Mesothelial cell of epicardium (in vitro differentiated cells): ENCODE results near the gene CHMP4A. TPM values are rescaled to one million over a fixed set of nuclear protein-coding genes. Genes with fewer than 3 reads are reported as not detected.
A peak's percentile ranks its signal among the peaks of the same experiment; 100 is the strongest.

ENCODE experiments used
- DNase-seq, 2 experiments: peaks; one replicate each; pipeline ENCODE4 v3.0.0; 2021; ENCODE audit warnings: low spot score in 2 of 2; ENCODE audit not compliant: unreplicated experiment in 2 of 2
- H3K27ac Mint-ChIP-seq: 2 replicates; pipeline ENCODE4 v1.8.0; 2021; ENCODE audit warnings: mixed read lengths
- H3K27me3 Mint-ChIP-seq: 2 replicates; pipeline ENCODE4 v1.8.0; 2021; ENCODE audit warnings: low read depth, mixed read lengths
- H3K36me3 Mint-ChIP-seq: 2 replicates; pipeline ENCODE4 v1.8.0; 2021; ENCODE audit warnings: mixed read lengths
- H3K4me1 Mint-ChIP-seq: 2 replicates; pipeline ENCODE4 v1.8.0; 2021; ENCODE audit warnings: mixed read lengths
- H3K4me3 Mint-ChIP-seq: 2 replicates; pipeline ENCODE4 v1.8.0; 2021; ENCODE audit warnings: mild to moderate bottlenecking, moderate library complexity, mixed read lengths
- H3K9me3 Mint-ChIP-seq: 2 replicates; pipeline ENCODE4 v1.8.0; 2021; ENCODE audit warnings: mixed read lengths
- total RNA-seq: library from RNA; stranded (reverse); gene quantifications from 3 replicates; pipeline ENCODE4 v1.2.1, GENCODE V29; 2021
- TF ChIP-seq, protein P1 (sequence below): fragments of 200-600 bp; sonication (generic); IDR thresholded peaks from one replicate; pipeline ENCODE4 v1.5.0; 2021; ENCODE audit warnings: antibody characterized with exemption; ENCODE audit not compliant: unreplicated experiment

Gene CHMP4A
- total RNA-seq, 1 donor from 2014 or later, result 48.0 TPM

DNA sequence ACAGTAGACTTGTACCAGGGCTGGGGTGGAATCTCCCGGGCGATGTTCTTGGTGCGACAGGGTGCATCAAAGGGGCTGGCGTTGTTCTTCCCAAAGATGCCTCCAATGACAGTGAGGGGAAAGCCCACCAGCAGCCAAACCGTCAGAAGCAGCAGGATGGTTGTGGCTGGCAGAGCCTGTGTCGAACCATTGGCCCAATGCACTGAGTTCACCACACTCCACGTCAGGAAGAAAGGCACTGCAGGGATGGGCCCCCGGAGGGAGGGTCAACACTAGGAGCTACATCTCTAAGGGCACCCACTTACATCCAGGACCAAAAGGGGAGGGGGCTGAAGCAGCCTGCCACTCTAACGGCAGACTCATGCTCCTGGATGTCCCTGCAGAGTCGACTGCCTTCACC is 22.9 kb downstream of the CHMP4A start:
- no peak for DNase-seq
- TF ChIP-seq, protein P1, sequence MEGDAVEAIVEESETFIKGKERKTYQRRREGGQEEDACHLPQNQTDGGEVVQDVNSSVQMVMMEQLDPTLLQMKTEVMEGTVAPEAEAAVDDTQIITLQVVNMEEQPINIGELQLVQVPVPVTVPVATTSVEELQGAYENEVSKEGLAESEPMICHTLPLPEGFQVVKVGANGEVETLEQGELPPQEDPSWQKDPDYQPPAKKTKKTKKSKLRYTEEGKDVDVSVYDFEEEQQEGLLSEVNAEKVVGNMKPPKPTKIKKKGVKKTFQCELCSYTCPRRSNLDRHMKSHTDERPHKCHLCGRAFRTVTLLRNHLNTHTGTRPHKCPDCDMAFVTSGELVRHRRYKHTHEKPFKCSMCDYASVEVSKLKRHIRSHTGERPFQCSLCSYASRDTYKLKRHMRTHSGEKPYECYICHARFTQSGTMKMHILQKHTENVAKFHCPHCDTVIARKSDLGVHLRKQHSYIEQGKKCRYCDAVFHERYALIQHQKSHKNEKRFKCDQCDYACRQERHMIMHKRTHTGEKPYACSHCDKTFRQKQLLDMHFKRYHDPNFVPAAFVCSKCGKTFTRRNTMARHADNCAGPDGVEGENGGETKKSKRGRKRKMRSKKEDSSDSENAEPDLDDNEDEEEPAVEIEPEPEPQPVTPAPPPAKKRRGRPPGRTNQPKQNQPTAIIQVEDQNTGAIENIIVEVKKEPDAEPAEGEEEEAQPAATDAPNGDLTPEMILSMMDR, result no peak
- H3K4me3 Mint-ChIP-seq, result no peak overlapping the region
- H3K36me3 Mint-ChIP-seq, result peaks cover 20% of the 10 kb centered on the region
- no peaks in the 10 kb centered on the region for H3K9me3 Mint-ChIP-seq
- no peak overlapping the region for H3K27ac Mint-ChIP-seq
- peaks cover 28% of the 10 kb centered on the region for H3K4me1 Mint-ChIP-seq
- H3K27me3 Mint-ChIP-seq, result no peaks in the 10 kb centered on the region

DNA sequence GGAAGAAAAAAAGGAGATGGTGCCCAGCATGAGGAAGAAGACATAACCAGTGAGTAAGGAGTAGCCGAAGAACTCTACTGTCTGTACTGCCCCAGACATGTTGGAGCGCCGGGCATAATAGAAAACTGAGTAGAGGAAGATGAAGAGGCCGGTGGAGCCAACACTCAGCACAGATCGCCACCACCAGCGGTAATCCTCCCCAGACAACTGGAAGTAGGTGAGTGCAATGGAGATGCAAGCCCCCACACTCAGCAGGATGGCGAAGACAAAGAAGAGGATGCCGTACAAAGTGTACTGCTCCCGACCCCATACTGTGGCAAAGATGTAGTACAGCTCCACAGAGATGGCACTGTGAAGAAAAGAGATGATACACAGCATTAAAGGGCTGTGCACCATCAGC is 23.8 kb downstream of the CHMP4A start:
- DNase-seq, result no peak
- peaks cover 23% of the 10 kb centered on the region for H3K4me1 Mint-ChIP-seq
- H3K27me3 Mint-ChIP-seq, result no peaks in the 10 kb centered on the region
- peaks cover 20% of the 10 kb centered on the region for H3K36me3 Mint-ChIP-seq
- H3K4me3 Mint-ChIP-seq, result peak overlapping the region; percentile 87
- H3K27ac Mint-ChIP-seq, result peak overlapping the region; percentile 93
- no peaks in the 10 kb centered on the region for H3K9me3 Mint-ChIP-seq
- TF ChIP-seq, protein P1, result no peak

DNA sequence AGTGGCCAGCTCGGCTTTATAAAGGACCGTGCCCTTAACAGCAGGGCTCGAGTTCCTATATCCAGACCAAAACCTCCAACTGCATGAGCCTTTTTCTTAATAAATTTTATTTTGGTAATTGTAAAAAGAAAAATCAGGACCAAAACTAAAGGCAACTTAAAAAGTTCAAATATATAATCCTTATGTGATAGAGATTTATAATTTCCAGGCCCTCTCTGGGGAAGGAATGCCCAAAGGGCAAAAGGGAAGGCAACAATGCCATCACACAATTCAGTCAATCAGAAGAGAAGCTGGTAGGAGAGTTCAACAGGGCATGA is 24.3 kb downstream of the CHMP4A start:
- peak overlapping the region; percentile 93 for H3K27ac Mint-ChIP-seq

DNA sequence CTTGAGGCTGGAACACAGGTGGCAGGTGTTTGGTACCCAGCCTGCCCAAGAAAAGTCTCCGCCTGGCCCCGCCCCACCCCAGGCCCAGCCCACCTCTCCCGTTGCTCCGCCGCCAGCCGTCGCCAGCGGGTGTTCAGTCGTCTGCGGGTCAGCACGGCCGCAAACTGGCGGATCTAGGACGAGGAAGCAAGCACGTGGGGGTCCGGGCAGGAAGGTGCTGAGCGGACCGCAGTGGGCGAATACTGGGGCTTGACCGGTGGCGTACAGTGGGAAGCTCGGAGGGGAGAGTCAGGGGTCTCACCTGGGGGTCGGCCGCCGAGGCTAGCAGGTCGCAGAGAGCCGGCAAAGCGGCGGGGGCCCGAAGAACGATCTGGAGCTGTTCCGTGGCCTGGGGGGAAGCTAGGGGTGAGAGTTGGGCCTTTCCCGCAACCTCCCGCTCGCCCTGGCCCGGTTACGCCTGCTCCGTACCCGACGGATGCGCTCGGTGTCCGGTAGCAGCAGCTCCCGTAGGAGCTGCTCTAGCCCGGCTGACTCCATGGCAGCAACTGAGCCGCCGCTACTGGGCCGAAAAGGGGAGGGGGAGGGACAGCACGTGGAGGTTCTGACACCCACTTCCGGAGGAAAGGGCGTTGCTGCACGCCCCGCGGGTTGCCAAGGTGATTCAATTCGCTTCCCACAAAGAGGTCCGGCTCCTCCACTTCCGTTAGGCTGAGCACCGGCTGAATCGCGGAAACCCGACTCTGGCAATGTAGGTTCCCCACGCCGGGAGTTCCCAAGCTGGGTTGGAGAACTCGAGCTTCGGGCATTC is 24.8 kb downstream of the CHMP4A start, which contains the start of gene IPO4:
Gene IPO4 (minus strand): TSS at position 566 of the 808 bp plus-strand sequence. CDS start 29 bp downstream, at position 537.
- H3K9me3 Mint-ChIP-seq, result no peaks in the 10 kb centered on the region
- DNase-seq, result peak; percentile 85 to 91

More for the DNA sequence above, 24.3 kb downstream of the CHMP4A start:
- Mint-ChIP-seq H3K27me3 (no peaks in the 10 kb centered on the region), H3K9me3 (no peaks in the 10 kb centered on the region), H3K4me1 (peaks cover 19% of the 10 kb centered on the region), H3K4me3 (peak overlapping the region; percentile 87), H3K36me3 (peaks cover 20% of the 10 kb centered on the region)
- TF ChIP-seq, protein P1, result no peak
- no peak for DNase-seq

DNA sequence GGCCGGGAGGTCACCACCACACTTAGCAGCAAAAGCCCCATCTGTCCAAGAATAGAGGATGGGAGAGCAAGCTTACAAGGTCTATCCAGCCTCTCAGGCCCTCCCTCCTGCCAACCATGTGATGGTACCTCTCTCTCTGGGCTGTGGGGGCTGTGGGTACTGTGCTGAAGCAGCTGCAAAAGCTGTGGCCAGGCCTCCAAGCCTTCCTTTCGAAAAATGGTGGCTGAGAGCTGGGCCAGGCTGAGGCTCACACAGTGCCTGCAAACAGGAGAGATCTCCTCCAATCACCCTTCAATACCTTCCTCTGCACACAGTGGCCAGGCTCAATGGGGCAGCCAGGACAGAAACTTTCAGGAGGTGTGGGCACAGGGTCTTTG is 25.8 kb downstream of the CHMP4A start:
- Mint-ChIP-seq H3K4me1 (peaks cover 17% of the 10 kb centered on the region), H3K9me3 (no peaks in the 10 kb centered on the region), H3K4me3 (peak overlapping the region; percentile 87), H3K36me3 (peaks cover 18% of the 10 kb centered on the region), H3K27ac (peak overlapping the region; percentile 93), H3K27me3 (no peaks in the 10 kb centered on the region)
- no peak for DNase-seq
- TF ChIP-seq, protein P1, result no peak

More for the DNA sequence above, 24.8 kb downstream of the CHMP4A start, which contains the start of gene IPO4:
- Mint-ChIP-seq H3K27ac (peak within 1 kb of the TSS; percentile 93), H3K4me1 (peaks cover 17% of the 10 kb centered on the region), H3K36me3 (peaks cover 22% of the 10 kb centered on the region), H3K4me3 (peak within 1 kb of the TSS; percentile 87), H3K27me3 (no peaks in the 10 kb centered on the region)
- TF ChIP-seq, protein P1, result no peak
